ENCODE results near the gene AGAP1.

Gene AGAP1

GRCh38 chr2:235523021-235523420 is 29.2 kb downstream of the AGAP1 start:
- Mint-ChIP-seq H3K27me3 (peaks cover 6% of the 10 kb centered on the region), H3K4me3 (no peak overlapping the region), H3K27ac (no peak overlapping the region)

GRCh38 chr2:235523486-235524150 is 29.8 kb downstream of the AGAP1 start:
- H3K4me3 Mint-ChIP-seq, result no peak overlapping the region
- peaks cover 6% of the 10 kb centered on the region for H3K27me3 Mint-ChIP-seq
- no peaks in the 10 kb centered on the region for H3K4me1 Mint-ChIP-seq
- no peak overlapping the region for H3K27ac Mint-ChIP-seq
- no peaks in the 10 kb centered on the region for H3K36me3 Mint-ChIP-seq
- DNase-seq (ENCODE audit: low spot score in 2 of 2), result no peak
- peaks cover 2% of the 10 kb centered on the region for H3K9me3 Mint-ChIP-seq
- no peak for ATAC-seq (ENCODE audit: low read depth)

More at GRCh38 chr2:235523021-235523420, 29.2 kb downstream of the AGAP1 start:
- H3K4me1 Mint-ChIP-seq, result no peaks in the 10 kb centered on the region
- no peaks in the 10 kb centered on the region for H3K36me3 Mint-ChIP-seq
- ATAC-seq (ENCODE audit: low read depth) (no peak), DNase-seq (ENCODE audit: low spot score in 2 of 2) (no peak)
- H3K9me3 Mint-ChIP-seq, result peaks cover 2% of the 10 kb centered on the region

- DNase-seq (ENCODE audit: low spot score in 2 of 2) (no peak), ATAC-seq (ENCODE audit: low read depth) (no peak)
- Mint-ChIP-seq H3K36me3 (no peaks in the 10 kb centered on the region), H3K27me3 (peaks cover 4% of the 10 kb centered on the region), H3K27ac (no peak overlapping the region), H3K4me1 (no peaks in the 10 kb centered on the region), H3K4me3 (no peak overlapping the region), H3K9me3 (peaks cover 2% of the 10 kb centered on the region)
These were observed 32.3 kb downstream of the AGAP1 start for GRCh38 chr2:235526166-235526565.

GRCh38 chr2:235527806-235528469 is 34.1 kb downstream of the AGAP1 start:
- no peak overlapping the region for H3K4me3 Mint-ChIP-seq

GRCh38 chr2:235529621-235530020 is 35.8 kb downstream of the AGAP1 start:
- no peak for ATAC-seq (ENCODE audit: low read depth)

More at GRCh38 chr2:235527806-235528469, 34.1 kb downstream of the AGAP1 start:
- no peaks in the 10 kb centered on the region for H3K36me3 Mint-ChIP-seq
- H3K27me3 Mint-ChIP-seq, result no peaks in the 10 kb centered on the region
- ATAC-seq (ENCODE audit: low read depth), result no peak
- no peaks in the 10 kb centered on the region for H3K9me3 Mint-ChIP-seq
- DNase-seq (ENCODE audit: low spot score in 2 of 2), result no peak
- H3K27ac Mint-ChIP-seq, result no peak overlapping the region
- H3K4me1 Mint-ChIP-seq, result no peaks in the 10 kb centered on the region

GRCh38 chr2:235530735-235531134 is 36.9 kb downstream of the AGAP1 start:
- no peaks in the 10 kb centered on the region for H3K36me3 Mint-ChIP-seq
- H3K4me1 Mint-ChIP-seq, result no peaks in the 10 kb centered on the region
- ATAC-seq (ENCODE audit: low read depth) (no peak), DNase-seq (ENCODE audit: low spot score in 2 of 2) (no peak)
- H3K27ac Mint-ChIP-seq, result no peak overlapping the region
- H3K9me3 Mint-ChIP-seq, result no peaks in the 10 kb centered on the region
- H3K27me3 Mint-ChIP-seq, result no peaks in the 10 kb centered on the region
- H3K4me3 Mint-ChIP-seq, result no peak overlapping the region

More at GRCh38 chr2:235529621-235530020, 35.8 kb downstream of the AGAP1 start:
- no peaks in the 10 kb centered on the region for H3K9me3 Mint-ChIP-seq
- H3K27me3 Mint-ChIP-seq, result no peaks in the 10 kb centered on the region
- no peaks in the 10 kb centered on the region for H3K4me1 Mint-ChIP-seq
- H3K36me3 Mint-ChIP-seq, result no peaks in the 10 kb centered on the region
- no peak for DNase-seq (ENCODE audit: low spot score in 2 of 2)
- H3K4me3 Mint-ChIP-seq, result no peak overlapping the region
- no peak overlapping the region for H3K27ac Mint-ChIP-seq

GRCh38 chr2:235532307-235532706 is 38.5 kb downstream of the AGAP1 start:
- no peak overlapping the region for H3K27ac Mint-ChIP-seq

GRCh38 chr2:235533198-235533597 is 39.4 kb downstream of the AGAP1 start:
- Mint-ChIP-seq H3K27me3 (no peaks in the 10 kb centered on the region), H3K36me3 (no peaks in the 10 kb centered on the region), H3K27ac (no peak overlapping the region), H3K4me3 (no peak overlapping the region), H3K4me1 (no peaks in the 10 kb centered on the region), H3K9me3 (no peaks in the 10 kb centered on the region)
- ATAC-seq (ENCODE audit: low read depth) (no peak), DNase-seq (ENCODE audit: low spot score in 2 of 2) (no peak)

More at GRCh38 chr2:235532307-235532706, 38.5 kb downstream of the AGAP1 start:
- Mint-ChIP-seq H3K27me3 (no peaks in the 10 kb centered on the region), H3K9me3 (no peaks in the 10 kb centered on the region), H3K4me1 (no peaks in the 10 kb centered on the region), H3K4me3 (no peak overlapping the region), H3K36me3 (no peaks in the 10 kb centered on the region)
- ATAC-seq (ENCODE audit: low read depth) (no peak), DNase-seq (ENCODE audit: low spot score in 2 of 2) (no peak)

- Mint-ChIP-seq H3K36me3 (no peaks in the 10 kb centered on the region), H3K9me3 (no peaks in the 10 kb centered on the region), H3K4me3 (no peak overlapping the region), H3K27ac (no peak overlapping the region), H3K27me3 (peaks cover 2% of the 10 kb centered on the region), H3K4me1 (no peaks in the 10 kb centered on the region)
- ATAC-seq (ENCODE audit: low read depth) (no peak), DNase-seq (ENCODE audit: low spot score in 2 of 2) (no peak)
These were observed 40.0 kb downstream of the AGAP1 start for GRCh38 chr2:235533616-235534385.

- DNase-seq (ENCODE audit: low spot score in 2 of 2) (no peak), ATAC-seq (ENCODE audit: low read depth) (no peak)
- H3K4me1 Mint-ChIP-seq, result no peaks in the 10 kb centered on the region
- H3K27me3 Mint-ChIP-seq, result peaks cover 2% of the 10 kb centered on the region
- no peaks in the 10 kb centered on the region for H3K9me3 Mint-ChIP-seq
- H3K4me3 Mint-ChIP-seq, result no peak overlapping the region
- H3K27ac Mint-ChIP-seq, result no peak overlapping the region
- H3K36me3 Mint-ChIP-seq, result no peaks in the 10 kb centered on the region
These were observed 41.0 kb downstream of the AGAP1 start for GRCh38 chr2:235534678-235535422.

- Mint-ChIP-seq H3K36me3 (no peaks in the 10 kb centered on the region), H3K27me3 (peaks cover 2% of the 10 kb centered on the region), H3K4me1 (no peaks in the 10 kb centered on the region), H3K9me3 (no peaks in the 10 kb centered on the region), H3K4me3 (no peak overlapping the region), H3K27ac (no peak overlapping the region)
- DNase-seq (ENCODE audit: low spot score in 2 of 2) (no peak), ATAC-seq (ENCODE audit: low read depth) (no peak)
These were observed 41.7 kb downstream of the AGAP1 start for GRCh38 chr2:235535423-235536130.

- no peak for ATAC-seq (ENCODE audit: low read depth)
- H3K4me1 Mint-ChIP-seq, result no peaks in the 10 kb centered on the region
- no peaks in the 10 kb centered on the region for H3K36me3 Mint-ChIP-seq
- H3K27ac Mint-ChIP-seq, result no peak overlapping the region
- H3K4me3 Mint-ChIP-seq, result no peak overlapping the region
- no peak for DNase-seq (ENCODE audit: low spot score in 2 of 2)
- H3K9me3 Mint-ChIP-seq, result no peaks in the 10 kb centered on the region
- H3K27me3 Mint-ChIP-seq, result peaks cover 2% of the 10 kb centered on the region
These were observed 42.9 kb downstream of the AGAP1 start for GRCh38 chr2:235536711-235537110.

GRCh38 chr2:235537186-235537585 is 43.3 kb downstream of the AGAP1 start:
- H3K9me3 Mint-ChIP-seq, result no peaks in the 10 kb centered on the region
- H3K27me3 Mint-ChIP-seq, result peaks cover 2% of the 10 kb centered on the region
- H3K27ac Mint-ChIP-seq, result no peak overlapping the region
- DNase-seq (ENCODE audit: low spot score in 2 of 2) (no peak), ATAC-seq (ENCODE audit: low read depth) (no peak)
- H3K4me1 Mint-ChIP-seq, result no peaks in the 10 kb centered on the region
- no peaks in the 10 kb centered on the region for H3K36me3 Mint-ChIP-seq
- H3K4me3 Mint-ChIP-seq, result no peak overlapping the region

All from memory B cell (primary cell).